A549 (cell line): Measurements from ENCODE around the gene VSTM4. TPM values are rescaled to one million over a fixed set of nuclear protein-coding genes. Genes with fewer than 3 reads are reported as not detected.

Source experiments
- ATAC-seq, 2 experiments: fragments of 200-7000 bp in 1 of 2; fragments of >200 bp in 1 of 2; cut with Nextera tagmentation in 1 of 2; cut with Tn5 transposase in 1 of 2; 3 replicates each; pipeline versions ENCODE4 v1.8.0 to v1.9.1; 2018 to 2020; ENCODE audit warnings: mild to moderate bottlenecking in 1 of 2, moderate library complexity in 1 of 2
- CTCF ChIA-PET: fragments of 300-600 bp; sonication (Branson Sonifier 250); formaldehyde crosslinking; extraction: SDS; loops from one replicate; lab custom pipeline; 2021; ENCODE audit warnings: antibody characterized with exemption, inconsistent platforms; lab: Yijun Ruan, JAX
- POLR2A ChIA-PET: fragments of 350-600 bp; formaldehyde crosslinking; extraction: SDS; loops from one replicate; lab custom pipeline; 2021; ENCODE audit warnings: antibody characterized with exemption, inconsistent platforms; lab: Yijun Ruan, JAX
- DNase-seq, 2 experiments: peaks; one replicate each; pipeline versions ENCODE4 v3.0.0 to v3.0.0-alpha.2; 2011 to 2016; ENCODE audit warnings: low read depth in 1 of 2, low spot score in 1 of 2
- FAIRE-seq: peaks from 2 replicates; lab custom pipeline; 2011; peaks lifted over from hg19 to GRCh38; lab: Jason Lieb, UNC
- H3K27ac ChIP-seq, 2 experiments: fragments of >200 bp; sonication (Bioruptor Twin); formaldehyde crosslinking; 3 replicates each; pipeline ENCODE4 v1.5.1; 2016 to 2017
- H3K4me1 ChIP-seq: fragments of >200 bp; sonication (Bioruptor Twin); formaldehyde crosslinking; 3 replicates; pipeline ENCODE4 v1.6.1; 2016
- H3K4me2 ChIP-seq: fragments of >200 bp; sonication (Bioruptor Twin); formaldehyde crosslinking; 3 replicates; pipeline ENCODE4 v1.6.1; 2016
- H3K4me3 ChIP-seq: fragments of >200 bp; sonication (Bioruptor Twin); formaldehyde crosslinking; 3 replicates; pipeline ENCODE4 v1.5.1; 2016
- H3K9me3 ChIP-seq: fragments of >200 bp; sonication (Bioruptor Twin); formaldehyde crosslinking; 3 replicates; pipeline ENCODE4 v1.6.1; 2016
- E2F6 ChIP-seq: IDR thresholded peaks from 2 replicates; pipeline ENCODE4 v1.6.1; 2012; ENCODE audit warnings: low read depth, borderline replicate concordance
- HDAC2 ChIP-seq: fragments of 200-600 bp; sonication (generic); IDR thresholded peaks from 2 replicates; pipeline ENCODE4 v1.6.1; 2016
- HES2 ChIP-seq: fragments of >200 bp; sonication (Bioruptor Twin); formaldehyde crosslinking; IDR thresholded peaks from 2 replicates; pipeline ENCODE4 v1.6.1; 2016
- KDM5A ChIP-seq: fragments of 200-600 bp; sonication (generic); IDR thresholded peaks from 2 replicates; pipeline ENCODE4 v1.6.1; 2016; ENCODE audit warnings: antibody characterized with exemption, mild to moderate bottlenecking
- MAFK ChIP-seq: fragments of 450-650 bp; IDR thresholded peaks from 2 replicates; pipeline ENCODE4 v1.6.1; 2014; ENCODE audit not compliant: partially characterized antibody
- RAD21 ChIP-seq, 2 experiments: fragments of >200 bp in 1 of 2; sonication (Bioruptor Twin) in 1 of 2; formaldehyde crosslinking in 1 of 2; IDR thresholded peaks in 1 of 2; conservative IDR thresholded peaks in 1 of 2; 2 replicates in 1 of 2; 3 replicates in 1 of 2; pipeline ENCODE4 v1.6.1; 2012 to 2018; ENCODE audit warnings: inconsistent platforms in 1 of 2
- REST ChIP-seq: fragments of 200-600 bp; sonication (generic); IDR thresholded peaks from 2 replicates; pipeline ENCODE4 v1.6.1; 2016; ENCODE audit warnings: antibody characterized with exemption, mild to moderate bottlenecking, moderate library complexity
- TFCP2L1 ChIP-seq: fragments of 250-450 bp; sonication (Bioruptor Pico); IDR thresholded peaks from 2 replicates; pipeline ENCODE4 v1.5.0; 2021; ENCODE audit warnings: mild to moderate bottlenecking
- TP53 ChIP-seq: fragments of 250-450 bp; sonication (Bioruptor Pico); IDR thresholded peaks from 2 replicates; pipeline ENCODE4 v1.5.0; 2021; ENCODE audit warnings: mild to moderate bottlenecking, moderate library complexity
- WGBS: methylation state at CpG from one replicate; pipeline ENCODE4 v1.1.6; 2017; ENCODE audit errors: missing lambda C conversion rate; 5-methylcytosine and 5-hydroxymethylcytosine counted together
- polyA plus RNA-seq, 4 experiments: library from polyadenylated mRNA; depleted of rRNA in 3 of 4; stranded (reverse); fragments of >200 nt; fragmentation: RNase III in 1 of 4; extraction: RNeasy Plus Mini Kit Qiagen cat#74134 plus additional on column Dnase treatment in 1 of 4; gene quantifications; 2 replicates in 3 of 4; 3 replicates in 1 of 4; pipeline ENCODE4 v1.2.3, GENCODE V29; 2011 to 2017

The VSTM4 gene
- polyA plus RNA-seq, 2 of the 4 experiments (the other 2 are of a cell fraction), result 0.18 to 0.53 TPM

- TF ChIP-seq TP53 (no peak), MAFK (no peak), E2F6 (no peak)
- TF ChIP-seq, all 56 proteins: peak for 0
- no peaks in the 10 kb centered on the region for H3K9me3 ChIP-seq
- no peak overlapping the region for H3K4me2 ChIP-seq
- H3K4me1 ChIP-seq, result no peaks in the 10 kb centered on the region
- ATAC-seq (no peak), FAIRE-seq (no peak), DNase-seq (no peak)
- no peak overlapping the region for H3K27ac ChIP-seq
- CTCF ChIA-PET, result interaction anchor here (1.3 kb wide), 1 partner anchor 21 kb away, joined by 4 read pairs; no protein-coding TSS in a partner anchor
- WGBS, result 62% methylated on average over 15 of the region's 17 CpGs
- no peak overlapping the region for H3K4me3 ChIP-seq
- POLR2A ChIA-PET, result no interaction called here
These were observed 113.3 kb downstream of the VSTM4 start for GRCh38 chr10:49001870-49002672.

GRCh38 chr10:49001402-49001801 lies 113.9 kb downstream of the VSTM4 start:
- Histone ChIP-seq H3K4me3 (no peak overlapping the region), H3K9me3 (no peaks in the 10 kb centered on the region)
- peak; percentile 13 to 18 for DNase-seq
- no peak for TF ChIP-seq HES2
- no peak for TF ChIP-seq HDAC2
- no peak for TF ChIP-seq KDM5A
- TF ChIP-seq RAD21 (conservative IDR thresholded peaks at IDR 0.05 in 1 of 2, IDR thresholded peaks at IDR 0.05 in 1 of 2), result 0 out of 5 replicates have a peak, but pooled peaks of 1 of the 2 experiments have one; percentile 7
- TF ChIP-seq, all 56 proteins: peak for 1
- no peaks in the 10 kb centered on the region for H3K4me1 ChIP-seq
- H3K4me2 ChIP-seq, result no peak overlapping the region
- FAIRE-seq (no peak), ATAC-seq (peak; percentile 34 to 81; a peak in 3 of 6 replicates)
- 54% methylated on average over 9 of the region's 9 CpGs for WGBS
- POLR2A ChIA-PET, result no interaction called here
- CTCF ChIA-PET, result interaction anchor here (1.3 kb wide), 1 partner anchor 20 kb away, joined by 4 read pairs; no protein-coding TSS in a partner anchor
- H3K27ac ChIP-seq, result no peak overlapping the region

GRCh38 chr10:49000437-49001398 lies 114.6 kb downstream of the VSTM4 start:
- FAIRE-seq, result no peak
- CTCF ChIA-PET, result no interaction called here
- POLR2A ChIA-PET, result no interaction called here

More at GRCh38 chr10:49000437-49001398, 114.6 kb downstream of the VSTM4 start:
- no peak for DNase-seq
- 39% methylated on average over 13 of the region's 13 CpGs for WGBS
- Histone ChIP-seq H3K4me3 (no peak overlapping the region), H3K9me3 (no peaks in the 10 kb centered on the region), H3K27ac (no peak overlapping the region), H3K4me2 (no peak overlapping the region), H3K4me1 (no peaks in the 10 kb centered on the region)
- TF ChIP-seq REST (no peak), TP53 (no peak), TFCP2L1 (CRISPR knock-in tag) (no peak)
- ATAC-seq, result no peak
